C4-2B (cell line): ENCODE measurements around the gene NAV3.

ENCODE experiments used
- CTCF ChIP-seq: fragments of 450-650 bp; conservative IDR thresholded peaks from 2 replicates; pipeline ENCODE4 v1.5.1; 2017; ENCODE audit warnings: mild to moderate bottlenecking
- ZFX ChIP-seq: fragments of 450-650 bp; IDR thresholded peaks from 2 replicates; pipeline ENCODE4 v1.6.1; 2017

DNA sequence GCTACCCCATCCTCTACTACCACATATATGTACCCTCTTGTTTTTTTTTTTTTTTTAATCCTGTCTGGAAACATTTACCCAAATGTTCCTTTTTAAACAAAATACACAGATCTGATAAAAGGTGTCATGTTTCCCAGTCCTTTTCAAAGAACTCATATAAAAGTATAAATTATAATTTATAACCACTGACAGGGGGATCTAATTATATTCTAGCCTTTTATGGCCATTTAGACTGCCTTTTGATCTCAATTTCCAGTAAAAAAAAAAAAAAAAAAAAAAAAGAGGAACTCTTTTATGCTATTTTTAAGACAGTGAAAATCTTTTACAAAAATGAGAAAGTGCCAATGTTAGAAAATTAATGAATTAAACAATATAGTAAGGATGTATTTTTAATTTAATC is 65.0 kb downstream of the NAV3 start:
- TF ChIP-seq CTCF (no peak), ZFX (no peak)
